GM12801 (cell line): ENCODE data around the gene SLC38A11.

Experiments used
- CTCF ChIP-seq: IDR thresholded peaks from one replicate; pipeline ENCODE4 v1.5.1; 2011; ENCODE audit warnings: control low read depth; ENCODE audit not compliant: insufficient read length; ENCODE audit errors: extremely low read depth

Gene SLC38A11, protein sequence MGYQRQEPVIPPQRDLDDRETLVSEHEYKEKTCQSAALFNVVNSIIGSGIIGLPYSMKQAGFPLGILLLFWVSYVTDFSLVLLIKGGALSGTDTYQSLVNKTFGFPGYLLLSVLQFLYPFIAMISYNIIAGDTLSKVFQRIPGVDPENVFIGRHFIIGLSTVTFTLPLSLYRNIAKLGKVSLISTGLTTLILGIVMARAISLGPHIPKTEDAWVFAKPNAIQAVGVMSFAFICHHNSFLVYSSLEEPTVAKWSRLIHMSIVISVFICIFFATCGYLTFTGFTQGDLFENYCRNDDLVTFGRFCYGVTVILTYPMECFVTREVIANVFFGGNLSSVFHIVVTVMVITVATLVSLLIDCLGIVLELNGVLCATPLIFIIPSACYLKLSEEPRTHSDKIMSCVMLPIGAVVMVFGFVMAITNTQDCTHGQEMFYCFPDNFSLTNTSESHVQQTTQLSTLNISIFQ

DNA sequence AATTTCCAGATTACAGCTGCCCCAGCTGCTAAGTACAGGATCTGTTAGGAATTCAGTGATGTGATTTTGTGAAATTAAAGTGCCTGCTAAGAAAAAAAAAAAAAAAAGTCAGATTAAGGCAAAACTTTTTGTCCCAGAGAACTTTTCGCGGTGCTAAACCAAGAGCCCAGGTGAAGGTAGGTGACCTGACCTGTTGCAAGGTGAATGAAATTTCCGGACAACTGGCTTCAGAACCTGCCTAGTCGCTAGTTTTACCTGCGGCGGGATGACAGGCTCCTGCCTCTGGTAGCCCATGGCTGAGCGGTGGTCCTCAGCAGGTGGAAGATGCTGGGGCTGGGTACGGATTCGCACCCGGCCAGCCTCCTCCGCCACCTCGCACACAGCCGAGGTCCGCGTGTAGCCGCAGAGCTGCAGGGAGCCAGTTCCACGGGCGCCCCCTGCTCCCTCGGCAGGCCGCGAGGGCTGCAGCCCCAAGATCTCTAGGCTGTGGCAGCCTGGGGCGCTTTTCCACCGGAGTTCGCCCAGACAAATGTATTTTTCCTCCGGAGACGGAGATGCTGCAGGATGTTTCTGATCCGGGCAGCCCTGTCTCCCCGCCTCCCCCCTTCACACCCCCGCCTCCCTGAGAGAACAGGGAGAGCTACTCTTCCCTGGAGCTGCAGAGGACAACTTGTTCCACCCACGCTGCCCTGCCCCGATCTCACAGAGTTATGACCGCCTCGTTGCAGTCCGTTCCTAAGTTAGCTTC, at the start of gene SLC38A11:
SLC38A11 (minus strand) TSS at position 572 of the 748 bp plus-strand sequence; CDS start at position 294, 278 bp downstream.
- TF ChIP-seq CTCF: no peak

DNA sequence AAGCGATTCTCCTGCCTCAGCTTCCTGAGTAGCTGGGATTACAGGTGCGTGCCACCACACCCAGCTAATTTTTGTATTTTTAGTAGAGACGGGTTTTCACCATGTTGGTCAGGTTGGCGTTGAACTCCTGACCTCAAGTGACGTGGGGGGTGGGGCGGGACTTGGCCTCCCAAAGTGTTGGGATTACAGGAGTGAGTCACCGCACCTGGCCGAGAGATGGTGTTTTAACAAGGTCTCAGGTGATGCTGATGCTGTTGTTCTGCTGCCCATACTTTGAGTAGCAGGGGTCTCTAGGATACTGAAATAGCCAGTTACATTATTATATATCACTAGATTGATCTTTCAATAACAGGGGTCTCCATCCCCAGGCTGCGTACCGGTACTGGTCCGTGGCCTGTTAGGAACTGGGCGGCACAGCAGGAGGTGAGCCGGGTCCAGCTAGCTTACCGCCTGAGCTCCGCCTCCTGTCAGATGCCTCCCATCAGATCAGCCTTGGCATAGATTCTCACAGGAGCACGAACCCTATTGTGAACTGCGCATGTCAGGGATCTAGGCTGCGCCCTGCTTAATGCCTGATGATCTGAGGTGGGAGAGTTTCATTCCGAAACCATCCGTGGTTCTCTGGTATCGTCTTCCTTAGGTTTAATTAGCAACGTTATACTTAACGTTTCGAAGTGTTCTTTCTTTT, 48.3 kb upstream of the SLC38A11 start:
- TF ChIP-seq CTCF: no peak

GRCh38 chr2:165002638-165003037, 47.3 kb upstream of the SLC38A11 start:
- TF ChIP-seq CTCF: no peak

GRCh38 chr2:164993287-164994016, 38.1 kb upstream of the SLC38A11 start:
- no peak for TF ChIP-seq CTCF

DNA sequence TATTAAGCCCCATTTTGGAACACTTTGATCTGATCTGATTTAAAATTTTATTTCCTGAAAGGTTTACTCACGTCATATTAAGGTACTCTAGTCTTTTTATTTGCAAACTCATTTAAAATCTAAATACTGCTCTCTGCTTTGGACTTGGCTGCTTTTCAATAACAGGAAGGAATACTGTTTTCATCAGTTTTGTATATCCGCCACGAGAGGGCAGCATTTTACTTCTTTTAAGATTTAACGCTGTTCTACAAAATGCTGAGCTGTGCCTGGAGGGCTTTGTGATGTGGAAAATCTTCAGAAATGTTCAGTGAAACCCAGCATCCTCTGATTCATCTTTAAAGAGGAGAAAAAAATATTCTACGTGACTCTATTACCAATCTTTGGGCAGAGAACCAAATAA, 37.5 kb upstream of the SLC38A11 start:
- no peak for TF ChIP-seq CTCF

- TF ChIP-seq CTCF: no peak
Measured at GRCh38 chr2:164984428-164984827, 29.1 kb upstream of the SLC38A11 start.
